ENCODE results near the gene MEGF11.

DNA sequence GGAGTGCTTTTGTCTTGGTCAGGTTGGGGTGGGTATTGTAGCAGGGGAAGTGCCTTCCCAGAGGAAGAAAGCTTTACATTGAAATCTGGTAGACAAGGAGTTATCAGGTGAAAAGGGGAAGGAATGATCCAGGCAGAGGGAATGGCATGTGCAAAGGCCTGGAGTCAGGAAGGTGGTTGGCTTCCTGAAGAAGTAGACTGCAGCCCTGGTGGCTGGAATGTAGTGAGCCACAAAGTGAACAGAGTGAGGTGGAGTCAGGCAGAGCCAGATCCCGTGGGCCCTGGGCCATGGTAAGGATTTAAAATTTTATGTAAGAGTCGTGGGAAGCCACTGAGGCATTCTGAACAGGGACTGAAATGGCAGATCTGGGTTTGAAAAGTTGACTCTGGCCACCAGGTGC lies 326.0 kb downstream of the MEGF11 start:
- TF ChIP-seq, protein P1, sequence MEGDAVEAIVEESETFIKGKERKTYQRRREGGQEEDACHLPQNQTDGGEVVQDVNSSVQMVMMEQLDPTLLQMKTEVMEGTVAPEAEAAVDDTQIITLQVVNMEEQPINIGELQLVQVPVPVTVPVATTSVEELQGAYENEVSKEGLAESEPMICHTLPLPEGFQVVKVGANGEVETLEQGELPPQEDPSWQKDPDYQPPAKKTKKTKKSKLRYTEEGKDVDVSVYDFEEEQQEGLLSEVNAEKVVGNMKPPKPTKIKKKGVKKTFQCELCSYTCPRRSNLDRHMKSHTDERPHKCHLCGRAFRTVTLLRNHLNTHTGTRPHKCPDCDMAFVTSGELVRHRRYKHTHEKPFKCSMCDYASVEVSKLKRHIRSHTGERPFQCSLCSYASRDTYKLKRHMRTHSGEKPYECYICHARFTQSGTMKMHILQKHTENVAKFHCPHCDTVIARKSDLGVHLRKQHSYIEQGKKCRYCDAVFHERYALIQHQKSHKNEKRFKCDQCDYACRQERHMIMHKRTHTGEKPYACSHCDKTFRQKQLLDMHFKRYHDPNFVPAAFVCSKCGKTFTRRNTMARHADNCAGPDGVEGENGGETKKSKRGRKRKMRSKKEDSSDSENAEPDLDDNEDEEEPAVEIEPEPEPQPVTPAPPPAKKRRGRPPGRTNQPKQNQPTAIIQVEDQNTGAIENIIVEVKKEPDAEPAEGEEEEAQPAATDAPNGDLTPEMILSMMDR (IDR thresholded peaks at IDR 0.05): no peak
- no peak for TF ChIP-seq POLR2A (IDR thresholded peaks at IDR 0.05)
